Islet of Langerhans (tissue), 1 donor: ENCODE measurements around the gene RACK1.

ENCODE experiments used
- FAIRE-seq: peaks from one replicate; lab custom pipeline; 2011; peaks lifted over from hg19 to GRCh38; lab: Jason Lieb, UNC

RACK1 gene

GRCh38 chr5:181233801-181234454 is 9.8 kb downstream of the RACK1 start:
- no peak for FAIRE-seq

DNA sequence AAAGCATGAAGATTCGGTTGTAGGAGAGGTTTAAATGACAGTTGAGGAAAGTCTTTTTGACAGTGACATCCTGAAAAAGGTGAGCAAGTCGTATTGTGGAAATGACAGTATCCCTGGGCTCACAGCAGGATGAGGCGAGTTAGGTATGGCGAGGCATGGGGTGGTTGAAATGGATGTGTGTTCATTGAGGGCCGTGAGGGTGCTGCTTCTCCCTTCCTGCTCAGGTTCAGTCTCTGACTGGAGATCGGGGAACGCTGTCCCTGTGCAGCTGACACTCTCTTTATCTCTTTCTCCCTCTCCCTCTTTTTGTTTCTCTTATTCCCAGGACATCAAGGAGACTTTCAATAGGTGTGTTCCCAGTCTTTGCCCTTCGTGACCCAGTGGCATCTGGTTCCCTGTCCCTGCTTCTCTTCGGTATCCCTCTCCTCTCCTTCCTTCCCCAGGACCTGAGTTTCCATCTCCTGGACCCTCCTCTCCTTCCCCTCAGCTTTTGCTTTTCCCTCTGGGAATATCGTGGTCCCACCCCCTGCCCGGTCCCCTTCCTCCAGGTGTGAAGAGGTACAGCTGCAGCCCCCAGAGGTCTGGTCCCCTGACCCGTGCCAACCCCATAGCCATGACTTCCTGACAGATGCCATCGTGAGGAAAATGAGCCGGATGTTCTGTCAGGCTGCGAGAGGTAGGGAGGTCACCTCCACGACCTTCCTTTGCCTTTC is 10.5 kb downstream of the RACK1 start:
- FAIRE-seq, result no peak

DNA sequence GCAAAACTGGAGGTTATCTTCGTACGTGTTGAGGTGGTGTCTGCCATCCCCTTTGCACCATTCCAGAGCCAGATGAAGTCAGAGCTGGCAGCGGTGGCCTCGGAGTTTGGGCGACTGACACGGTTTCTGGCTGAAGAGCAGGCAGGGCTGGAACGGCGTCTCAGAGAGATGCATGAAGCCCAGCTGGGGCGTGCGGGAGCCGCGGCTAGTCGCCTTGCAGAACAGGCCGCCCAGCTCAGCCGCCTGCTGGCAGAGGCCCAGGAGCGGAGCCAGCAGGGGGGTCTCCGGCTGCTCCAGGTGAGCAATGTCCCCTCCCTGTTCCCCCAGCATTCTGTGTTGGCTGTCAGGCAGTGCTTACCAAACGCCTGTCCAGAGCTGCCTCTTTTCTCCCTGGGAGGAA is 11.1 kb downstream of the RACK1 start:
- FAIRE-seq, result no peak

GRCh38 chr5:181231432-181231831 is 12.3 kb downstream of the RACK1 start:
- no peak for FAIRE-seq

DNA sequence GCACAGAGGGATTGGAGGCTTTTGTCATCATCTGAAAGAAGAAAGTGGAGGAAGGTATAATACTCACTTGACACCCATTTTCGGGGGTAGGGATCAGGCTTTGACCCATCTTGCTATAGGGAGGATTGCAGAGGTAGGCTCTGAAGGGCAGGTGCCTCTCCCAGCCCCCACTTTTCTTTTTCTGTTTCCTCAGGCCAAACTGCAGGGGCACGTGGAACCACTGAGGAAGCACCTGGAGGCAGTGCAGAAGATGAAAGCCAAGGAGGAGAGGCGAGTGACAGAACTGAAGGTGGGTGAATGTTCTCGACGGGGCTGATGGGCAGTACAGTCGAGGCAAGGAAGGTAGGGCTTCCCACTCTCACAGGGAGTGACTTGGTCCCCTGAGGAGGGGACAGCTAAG is 13.2 kb downstream of the RACK1 start:
- no peak for FAIRE-seq

- no peak for FAIRE-seq
These were observed 13.7 kb downstream of the RACK1 start for GRCh38 chr5:181229996-181230395.

GRCh38 chr5:181224390-181225229 is 19.1 kb downstream of the RACK1 start:
- FAIRE-seq, result no peak

GRCh38 chr5:181223729-181224389 is 19.8 kb downstream of the RACK1 start:
- FAIRE-seq, result no peak

- FAIRE-seq, result peak; percentile 17
These were observed 20.5 kb downstream of the RACK1 start, which contains the start of gene TRIM41 for GRCh38 chr5:181223058-181223728. Gene TRIM41 (plus strand): TSS chr5:181223281. CDS start chr5:181224000, 719 bp downstream.

DNA sequence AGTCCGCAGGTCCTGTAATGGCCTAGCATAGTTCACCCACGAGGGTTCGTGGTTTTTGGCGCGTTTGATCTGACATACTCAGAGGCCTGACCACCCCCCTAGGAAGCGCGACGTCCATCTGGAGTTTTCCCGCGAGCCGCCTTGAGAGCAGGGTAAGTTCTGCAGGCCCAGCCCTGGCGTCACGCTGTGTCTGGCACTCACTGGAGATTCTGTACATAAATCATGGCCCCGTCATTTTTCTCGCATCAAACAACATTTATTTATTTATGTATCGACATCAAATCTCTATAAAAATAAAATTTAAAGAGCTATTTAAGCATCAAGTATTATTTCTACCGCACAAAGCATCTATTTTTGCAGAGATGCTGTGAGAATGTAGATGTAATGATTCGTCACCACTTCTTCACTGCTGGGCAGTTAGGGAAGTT is 21.1 kb downstream of the RACK1 start:
- no peak for FAIRE-seq

DNA sequence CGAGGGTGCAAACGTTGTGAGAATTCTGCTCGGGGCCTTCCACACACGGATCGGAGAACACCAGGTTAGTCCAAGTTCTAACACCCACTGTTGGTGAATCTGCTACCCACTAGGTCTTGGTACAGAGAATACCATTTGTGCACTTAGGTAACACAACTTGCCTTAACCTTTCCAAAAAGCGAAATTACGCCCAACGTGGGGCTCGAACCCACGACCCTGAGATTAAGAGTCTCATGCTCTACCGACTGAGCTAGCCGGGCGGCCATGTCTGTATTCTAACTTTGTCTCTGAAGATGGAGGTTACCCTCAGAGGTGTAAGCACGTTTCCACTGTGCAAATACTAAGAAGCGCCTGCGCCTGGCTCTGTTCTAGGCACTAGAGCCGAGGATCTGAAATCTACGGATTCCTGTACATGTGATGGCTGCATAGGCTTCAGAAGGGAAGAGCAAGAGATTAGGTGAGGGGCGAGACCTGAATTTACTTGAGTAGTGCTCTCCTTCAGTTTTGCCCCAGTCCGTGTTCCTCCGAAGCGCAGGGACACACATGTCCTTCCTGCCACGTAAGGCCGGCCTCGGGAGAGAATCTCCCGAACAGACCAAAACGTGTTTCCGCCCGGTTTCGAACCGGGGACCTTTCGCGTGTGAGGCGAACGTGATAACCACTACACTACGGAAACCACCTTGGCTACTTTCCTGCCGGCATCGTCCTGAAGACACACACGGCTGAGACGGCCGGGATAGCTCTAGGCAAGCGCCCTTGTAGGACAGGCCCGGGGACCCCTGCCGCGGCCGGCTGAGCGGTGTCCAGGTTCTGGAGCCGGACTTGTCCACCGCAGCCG is 21.7 kb downstream of the RACK1 start:
- no peak for FAIRE-seq

DNA sequence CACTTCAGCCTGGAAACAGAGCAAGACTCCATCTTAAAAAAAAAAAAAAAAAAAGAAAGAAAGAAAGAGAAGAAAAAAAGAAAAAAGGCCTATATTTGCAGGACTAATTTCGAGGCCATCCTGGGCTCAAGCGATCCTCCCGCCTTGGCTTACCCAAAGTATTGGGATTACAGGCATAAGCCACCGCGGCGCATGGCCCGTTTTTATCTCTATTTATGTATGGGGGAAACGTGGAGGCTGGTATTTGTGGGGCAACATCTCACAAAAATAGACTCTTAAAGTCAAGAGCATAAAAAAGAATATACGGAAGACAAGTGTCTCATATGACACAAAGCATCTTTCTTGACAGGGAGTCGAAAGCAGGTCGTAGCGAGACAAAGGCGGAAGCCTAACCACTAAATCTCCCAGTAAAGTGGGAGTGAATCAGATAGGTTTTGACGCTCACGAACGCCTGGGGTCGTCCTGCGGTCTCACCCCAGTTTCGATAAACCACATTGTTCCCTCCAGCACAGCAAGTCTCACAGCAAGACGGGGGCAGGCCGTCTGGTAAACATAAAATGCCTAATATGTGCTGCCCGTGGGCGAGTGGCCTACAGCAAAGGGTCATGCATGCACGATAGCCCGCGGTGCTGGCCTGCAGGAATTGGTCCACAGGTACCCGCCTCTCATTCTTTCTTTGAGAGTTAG is 22.5 kb downstream of the RACK1 start:
- no peak for FAIRE-seq

- no peak for FAIRE-seq
These were observed 23.6 kb downstream of the RACK1 start for GRCh38 chr5:181220178-181220515.

- FAIRE-seq, result no peak
These were observed 24.2 kb downstream of the RACK1 start for GRCh38 chr5:181219262-181220177.

DNA sequence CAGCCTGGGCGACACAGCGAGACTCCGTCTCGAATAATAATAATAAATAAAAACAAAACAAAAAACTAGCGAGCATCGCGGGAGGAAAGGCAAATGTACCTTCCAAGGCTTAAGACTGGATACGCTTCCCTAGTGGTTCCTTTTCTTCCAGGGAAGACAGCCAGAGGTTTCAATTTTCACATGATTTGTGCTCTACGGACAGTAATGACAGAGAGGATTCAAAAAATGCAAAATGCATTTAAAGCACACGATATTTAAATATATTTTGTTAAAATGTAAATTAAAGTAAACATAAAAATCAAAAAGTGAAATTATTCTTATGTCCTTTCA is 24.9 kb downstream of the RACK1 start:
- no peak for FAIRE-seq

- no peak for FAIRE-seq
These were observed 26.0 kb downstream of the RACK1 start for GRCh38 chr5:181217803-181218062.

DNA sequence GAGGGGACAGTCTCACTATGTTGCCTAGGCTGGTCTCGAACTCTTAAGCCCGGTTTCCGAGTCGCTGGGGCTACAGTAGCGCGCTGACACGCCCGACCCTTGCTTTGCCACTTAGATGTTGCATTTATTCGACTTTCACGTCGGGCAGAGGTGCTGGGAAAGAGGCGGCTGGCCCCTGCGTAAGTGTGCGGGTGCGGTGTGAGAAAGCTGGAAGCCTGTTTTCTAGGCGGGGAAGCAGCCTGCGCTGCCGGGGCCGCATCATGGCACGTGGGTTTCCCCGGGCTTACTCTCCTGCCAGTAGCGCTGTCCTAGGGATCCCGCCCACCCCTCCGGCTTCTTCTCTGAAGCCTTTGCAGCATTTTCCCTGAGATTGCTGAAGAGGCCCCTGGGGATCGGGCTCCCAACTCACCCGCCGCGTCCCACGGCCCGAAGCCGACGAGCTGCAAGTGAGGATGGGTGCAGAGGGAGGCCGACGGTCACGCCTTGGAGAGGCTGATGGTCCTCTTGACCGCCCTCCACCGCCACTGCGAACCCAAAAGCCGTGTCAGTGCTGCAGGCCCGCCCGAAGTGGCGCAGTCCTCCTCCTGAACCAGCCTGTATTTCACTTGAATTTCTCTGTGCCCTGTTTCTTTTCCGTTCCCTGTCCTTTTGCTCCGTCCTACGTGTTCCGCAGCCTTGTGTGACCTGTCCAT is 26.4 kb downstream of the RACK1 start:
- FAIRE-seq, result no peak

- FAIRE-seq, result no peak
These were observed 27.4 kb downstream of the RACK1 start for GRCh38 chr5:181215997-181216989.
